GM21723 (cell line): ENCODE measurements around the gene RALGPS1.
A peak's percentile ranks its signal among the peaks of the same experiment; 100 is the strongest.

Experiments
- ATAC-seq: cut with Tn5 transposase; IDR thresholded peaks from one replicate; pipeline ENCODE4 v1.9.1; 2021; ENCODE audit warnings: mild to moderate bottlenecking, moderate library complexity; ENCODE audit not compliant: unreplicated experiment

Gene RALGPS1

DNA sequence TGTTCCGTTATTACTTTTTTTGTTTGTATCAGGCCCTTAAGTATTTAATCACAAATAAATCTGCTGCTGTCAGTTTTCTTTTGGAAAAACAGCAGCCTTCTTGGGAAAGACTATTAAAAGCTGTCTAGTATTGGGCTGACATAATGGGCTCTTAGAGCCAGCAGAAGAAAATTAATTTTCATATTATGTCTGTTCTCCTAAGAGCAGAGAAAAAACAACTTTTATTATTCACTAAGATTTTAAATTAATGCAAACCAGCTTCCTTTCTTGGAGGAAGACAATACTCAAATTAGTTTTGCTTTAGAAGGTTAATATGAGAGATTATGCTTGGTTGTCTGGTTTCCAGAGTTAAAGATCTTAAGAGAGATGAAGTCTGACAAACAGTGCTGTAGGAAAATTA lies 319.4 kb downstream of the RALGPS1 start:
- ATAC-seq = no peak

DNA sequence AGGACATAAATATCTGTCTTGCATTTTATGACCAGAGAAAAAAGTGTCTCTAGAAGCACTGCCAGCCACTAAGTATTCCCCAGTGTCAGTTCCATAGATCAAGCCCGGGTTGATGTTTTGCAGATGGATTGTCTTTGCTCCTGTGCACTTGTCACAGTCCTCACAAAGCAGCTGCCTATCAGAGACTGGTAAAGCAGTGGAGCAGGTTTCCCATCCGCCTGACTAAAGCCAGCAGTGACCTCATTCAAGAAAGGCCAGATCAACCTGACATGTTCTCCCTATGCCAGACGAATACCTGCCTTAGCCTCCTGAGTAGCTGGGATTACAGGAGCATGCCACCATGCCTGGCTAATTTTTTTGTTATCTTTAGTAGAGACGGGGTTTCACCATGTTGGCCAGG lies 323.2 kb downstream of the RALGPS1 start:
- no peak for ATAC-seq

DNA sequence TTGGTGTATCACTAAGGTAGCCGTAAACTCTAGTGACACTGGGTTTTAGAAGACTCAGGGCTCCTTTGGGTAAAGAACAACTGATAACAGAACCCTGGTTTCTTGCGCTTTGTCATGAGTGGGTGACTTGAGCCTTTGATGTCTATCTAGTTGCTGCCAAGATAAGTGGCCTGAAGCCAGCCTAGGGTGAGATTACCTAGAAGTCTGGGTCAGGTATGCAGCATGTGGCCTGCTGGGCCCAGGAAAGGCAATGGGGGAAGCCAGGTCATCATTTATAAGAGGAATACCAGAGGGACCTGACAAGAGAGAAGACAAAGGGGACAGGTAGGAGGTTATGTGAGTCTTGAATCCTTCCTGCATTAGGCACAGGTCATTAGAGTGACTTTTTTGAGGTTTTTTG lies 326.8 kb downstream of the RALGPS1 start:
- no peak for ATAC-seq

DNA sequence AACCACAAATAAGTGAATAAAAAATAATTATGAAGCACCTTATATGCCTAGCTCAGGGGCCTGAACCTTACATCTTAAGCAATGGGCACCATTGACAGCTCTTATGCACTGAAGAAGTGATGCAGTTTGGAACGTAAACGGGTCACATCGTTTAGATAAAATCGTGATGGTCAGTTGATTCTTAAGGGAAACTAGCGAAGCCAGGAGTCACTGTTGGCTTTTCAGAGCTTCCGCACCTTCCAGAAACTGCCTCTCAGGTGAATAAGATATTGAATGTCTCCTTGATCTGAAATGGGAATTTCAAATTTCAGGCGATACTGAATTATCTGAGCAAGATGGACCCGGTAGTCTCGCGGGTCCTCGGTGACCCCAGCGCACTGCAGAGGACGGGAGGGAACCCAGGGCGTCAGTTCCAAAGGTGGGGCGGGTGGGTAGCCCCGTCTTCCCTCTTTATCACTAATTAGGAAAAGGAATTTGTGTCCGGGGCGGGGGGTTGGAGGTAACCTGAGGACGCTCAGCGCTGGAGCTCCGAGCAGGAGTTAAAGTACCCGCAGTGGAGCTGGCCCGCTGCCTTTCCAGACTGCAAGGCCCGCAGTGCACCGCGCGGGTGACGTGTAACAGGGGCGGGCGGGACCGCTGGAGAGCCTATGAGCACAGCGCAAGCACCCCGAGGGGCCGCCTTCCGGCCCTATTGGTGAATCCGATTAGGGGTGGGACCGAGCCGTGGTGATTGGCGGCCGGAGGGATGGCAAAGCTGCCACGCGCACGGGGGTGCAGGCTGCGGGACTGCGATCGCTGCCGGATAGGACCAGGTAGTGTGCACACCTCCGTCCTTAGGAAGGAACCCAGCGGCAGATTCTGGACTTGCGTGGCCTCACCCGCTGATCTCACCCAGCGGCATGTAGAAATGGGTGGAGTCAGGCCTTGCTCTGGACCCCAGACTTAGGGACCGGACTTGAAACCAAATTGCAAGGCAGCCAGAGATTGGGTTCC lies 330.3 kb downstream of the RALGPS1 start:
- peak; percentile 99 for ATAC-seq

DNA sequence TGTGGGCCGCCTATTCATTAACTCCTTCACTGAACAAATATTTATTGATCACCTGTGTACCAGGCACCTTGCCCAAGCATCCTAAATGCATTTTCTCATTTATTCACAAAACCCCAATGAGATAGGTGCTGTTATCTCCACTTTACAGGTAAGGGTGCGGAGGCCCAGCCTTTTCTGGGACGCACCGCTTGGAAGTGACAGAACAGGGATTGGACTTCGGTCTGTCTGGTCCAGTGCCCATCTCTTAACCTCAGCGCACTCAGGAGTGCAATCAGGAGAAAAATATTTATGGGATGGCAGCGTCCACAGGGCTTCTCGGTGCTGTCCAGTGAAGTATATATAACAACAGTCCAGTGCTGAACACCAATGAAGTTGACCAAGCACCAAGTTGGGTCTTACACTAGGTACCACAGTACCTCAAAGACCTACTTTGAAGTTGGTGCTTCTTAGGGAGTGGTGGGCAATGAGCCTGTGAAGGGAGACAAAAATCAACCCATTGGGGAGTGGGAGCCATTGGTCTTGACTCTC lies 331.1 kb downstream of the RALGPS1 start:
- ATAC-seq = no peak

DNA sequence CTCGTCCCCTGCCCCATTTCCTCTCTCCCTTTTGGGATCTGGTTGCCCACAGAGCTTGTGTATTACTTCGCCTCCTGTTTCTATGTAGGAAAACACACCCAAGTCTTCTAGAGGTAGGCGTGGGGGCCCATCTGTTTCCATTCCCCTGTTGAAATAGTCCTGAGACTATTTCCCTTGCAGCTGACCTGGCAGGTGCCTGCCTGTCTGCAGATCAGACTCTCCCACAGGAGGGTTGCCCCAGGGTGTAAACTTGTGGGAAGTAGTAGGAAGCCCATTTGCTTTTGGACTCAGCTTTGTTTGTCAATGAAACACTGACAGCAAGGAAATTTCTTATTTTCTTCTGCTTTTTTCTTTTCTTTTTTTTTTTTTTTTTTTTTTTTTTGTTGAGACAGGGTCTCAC lies 333.7 kb downstream of the RALGPS1 start:
- ATAC-seq = no peak

DNA sequence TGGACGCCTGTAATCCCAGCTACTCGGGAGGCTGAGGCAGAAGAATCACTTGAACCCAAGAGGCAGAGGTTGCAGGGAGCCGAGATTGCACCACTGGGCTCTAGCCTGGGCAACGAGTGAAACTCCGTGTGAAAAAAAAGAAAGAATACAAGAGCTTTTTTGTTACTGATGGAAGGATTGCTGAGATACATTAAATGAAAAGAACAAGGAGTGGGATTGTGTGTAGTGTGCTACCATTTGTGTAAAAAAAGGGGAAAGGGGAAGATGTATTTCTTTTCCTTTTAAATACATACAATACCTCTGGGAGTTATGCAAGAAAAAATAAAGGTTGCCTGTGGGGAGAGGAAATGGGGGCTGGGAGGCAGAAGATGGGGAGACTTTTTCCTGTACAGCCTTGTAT lies 335.3 kb downstream of the RALGPS1 start:
- no peak for ATAC-seq

DNA sequence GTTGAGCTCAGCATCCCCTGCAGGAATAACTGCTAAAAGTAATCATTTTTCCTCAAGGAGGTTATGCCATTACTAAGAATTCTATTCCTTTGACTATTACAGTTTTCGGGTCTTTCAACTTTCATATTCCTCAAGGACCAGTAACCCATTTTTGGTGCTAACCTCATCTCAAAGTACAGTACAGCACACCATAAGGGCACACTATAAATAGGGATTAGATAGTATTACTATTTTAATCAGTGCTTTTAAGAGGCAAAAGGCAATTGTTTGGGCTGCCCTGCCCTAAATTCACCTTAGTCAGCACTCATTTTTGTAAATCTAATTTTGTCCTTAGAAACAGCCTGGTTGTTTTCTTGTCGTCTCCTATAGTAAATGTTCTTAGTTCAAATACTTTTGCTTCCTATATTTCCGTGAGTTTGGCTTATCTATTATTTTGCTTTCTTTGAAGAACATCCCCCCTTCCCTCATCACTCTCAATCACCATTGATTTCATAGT lies 336.4 kb downstream of the RALGPS1 start:
- no peak for ATAC-seq

DNA sequence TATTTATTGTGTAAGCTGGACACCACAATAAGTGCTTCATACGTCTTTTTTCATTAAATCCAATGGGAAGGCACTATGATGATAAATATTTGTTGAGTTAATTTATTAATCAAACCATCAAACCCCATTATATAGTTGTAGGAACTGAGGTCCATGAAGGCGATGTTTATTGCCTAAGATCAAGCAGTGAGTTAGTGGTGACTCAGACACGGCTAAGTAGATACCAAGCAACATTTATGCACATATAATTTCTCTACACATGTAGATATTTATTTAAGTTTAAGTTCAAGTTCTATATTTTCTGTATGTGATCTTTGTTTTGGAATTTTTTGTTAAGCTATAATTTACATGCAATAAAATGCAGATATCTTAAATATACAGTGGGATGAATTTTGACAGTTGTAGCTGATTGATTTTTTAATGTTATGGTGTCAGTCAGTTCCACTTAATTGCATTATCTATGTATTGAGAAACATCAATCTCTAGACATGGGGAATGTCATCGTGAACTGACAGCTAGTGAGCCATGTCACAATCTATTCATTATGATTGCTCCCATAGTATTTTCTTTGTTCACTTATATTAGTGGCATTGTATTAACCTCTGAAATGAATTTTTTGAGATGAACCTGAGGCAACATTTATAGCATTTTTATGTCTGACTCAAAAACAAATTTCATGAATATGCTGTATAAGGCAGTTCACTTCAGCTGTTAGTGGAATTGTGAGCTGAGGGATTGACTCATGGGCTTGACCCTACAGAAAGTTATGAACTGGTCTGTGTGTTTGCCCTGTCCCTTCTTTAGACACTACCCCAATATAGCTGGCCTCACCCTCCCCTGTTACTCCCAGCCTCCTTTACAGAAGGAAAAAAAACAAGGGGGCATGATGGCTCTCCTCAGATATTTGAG lies 338.1 kb downstream of the RALGPS1 start:
- no peak for ATAC-seq

DNA sequence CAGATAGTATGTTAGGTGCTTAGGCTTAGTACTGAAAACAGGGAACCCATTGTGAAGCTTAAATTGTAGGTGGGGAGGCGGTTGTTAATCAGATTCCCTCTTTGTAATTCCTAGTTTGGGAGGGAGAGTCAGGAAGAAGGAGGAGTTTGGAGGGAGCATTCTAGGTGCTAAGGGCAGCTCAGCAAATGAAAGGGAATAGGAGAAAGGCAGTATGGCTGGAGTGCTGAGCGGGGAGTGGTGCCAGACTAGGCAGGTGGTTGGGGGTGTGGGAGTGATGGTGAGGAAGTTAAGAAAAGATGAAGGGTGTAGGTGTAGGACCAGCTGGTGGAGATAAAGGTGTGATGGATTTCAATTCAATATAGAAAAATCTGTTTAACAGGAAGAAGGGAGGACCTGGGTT lies 338.9 kb downstream of the RALGPS1 start:
- no peak for ATAC-seq

DNA sequence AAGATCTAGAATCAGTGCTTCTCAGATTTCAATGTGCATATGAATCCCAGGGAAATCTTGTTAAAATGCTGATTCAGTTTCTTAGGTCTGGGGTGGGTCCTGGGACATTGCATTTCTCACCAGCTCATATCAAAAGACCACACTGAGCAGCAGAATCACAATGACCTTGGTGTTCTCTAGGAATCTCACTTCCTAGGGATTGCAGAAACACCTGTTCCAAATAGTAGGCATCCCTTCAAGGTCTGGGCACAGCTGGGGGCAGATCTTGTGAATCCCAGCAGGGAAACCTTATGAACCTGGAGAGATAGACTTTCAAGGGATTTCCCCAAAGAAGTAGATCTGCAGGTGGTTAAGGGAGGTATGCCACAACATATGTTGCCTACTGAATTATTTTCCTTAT lies 341.1 kb downstream of the RALGPS1 start:
- ATAC-seq = no peak

DNA sequence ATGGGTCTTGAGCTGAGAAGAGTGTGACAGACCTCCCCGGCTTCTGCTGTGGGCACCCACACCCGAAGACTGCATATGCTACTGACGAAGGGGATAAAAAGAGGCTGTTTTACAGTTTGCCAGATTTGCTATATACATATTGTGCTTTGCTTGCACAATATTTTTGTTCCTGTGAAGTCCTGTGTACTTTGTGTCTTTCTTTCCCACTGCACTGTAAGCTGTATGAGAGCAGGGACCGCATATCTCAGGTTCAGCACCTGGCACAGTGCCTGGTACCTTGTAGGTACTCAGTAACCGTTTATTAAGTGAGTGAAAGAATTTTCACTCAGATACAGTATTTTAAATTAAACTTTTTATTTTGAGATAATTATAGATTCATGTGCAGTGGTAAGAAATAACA lies 341.7 kb downstream of the RALGPS1 start:
- no peak for ATAC-seq

DNA sequence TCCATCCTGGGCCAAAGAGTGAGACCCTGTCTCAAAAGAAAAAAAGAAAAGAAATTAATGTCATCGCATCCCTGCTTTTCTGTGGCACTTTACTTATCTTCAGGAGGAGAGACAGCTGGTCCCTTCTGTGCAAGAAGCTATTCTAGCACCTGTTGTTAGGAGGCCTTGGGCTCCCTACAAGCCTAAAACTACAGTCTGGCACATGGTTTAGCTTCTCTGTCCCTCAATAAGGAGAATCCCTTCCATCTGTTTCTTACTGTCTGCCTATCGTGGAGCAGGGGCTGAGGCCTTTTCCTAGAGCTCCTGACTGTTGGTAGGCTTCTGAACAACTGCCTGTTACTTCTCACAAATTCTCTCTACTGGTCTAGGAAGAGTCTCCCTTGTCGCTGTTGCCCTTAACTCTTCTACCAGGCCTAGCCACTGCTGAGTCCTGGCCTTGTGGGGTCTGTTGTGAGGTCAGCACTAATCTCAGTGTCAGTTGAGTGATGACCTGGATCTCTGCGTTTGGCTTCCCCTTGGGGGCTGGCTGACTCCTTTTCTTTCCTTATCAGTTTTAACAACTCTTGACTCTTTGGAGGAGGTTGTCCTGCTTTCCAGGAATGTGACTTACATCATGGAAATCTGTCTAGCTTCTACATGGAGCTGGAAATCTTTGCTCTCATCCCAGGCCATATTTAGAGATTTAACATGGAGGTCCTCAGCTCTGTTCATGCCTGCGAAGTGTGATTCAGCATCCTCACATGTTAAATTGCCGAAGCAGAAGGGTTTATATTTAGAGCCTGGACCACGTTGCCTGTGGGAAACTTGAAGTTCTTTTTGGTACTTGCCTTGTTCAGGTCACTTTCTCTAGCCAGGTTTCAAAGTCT lies 344.3 kb downstream of the RALGPS1 start:
- no peak for ATAC-seq

DNA sequence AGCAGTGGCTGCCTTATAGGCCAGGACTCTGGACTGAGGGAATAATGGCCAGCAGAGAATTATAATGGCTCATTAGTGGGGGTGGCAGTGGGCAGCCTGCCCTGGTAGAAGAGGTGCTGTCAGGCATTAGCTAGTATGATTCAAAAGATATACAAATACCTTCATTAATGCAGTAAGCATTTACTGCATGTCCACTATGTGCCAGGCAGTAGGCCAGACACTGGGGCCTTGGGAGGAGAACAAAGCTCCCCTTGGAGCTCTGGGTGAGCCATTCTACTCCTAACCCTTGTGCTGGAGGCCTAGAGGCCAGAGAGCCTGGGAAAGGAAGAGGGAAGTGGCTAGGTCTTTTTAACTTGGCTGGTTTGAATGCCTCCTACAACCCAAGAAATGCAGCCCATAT lies 348.0 kb downstream of the RALGPS1 start:
- ATAC-seq = no peak

DNA sequence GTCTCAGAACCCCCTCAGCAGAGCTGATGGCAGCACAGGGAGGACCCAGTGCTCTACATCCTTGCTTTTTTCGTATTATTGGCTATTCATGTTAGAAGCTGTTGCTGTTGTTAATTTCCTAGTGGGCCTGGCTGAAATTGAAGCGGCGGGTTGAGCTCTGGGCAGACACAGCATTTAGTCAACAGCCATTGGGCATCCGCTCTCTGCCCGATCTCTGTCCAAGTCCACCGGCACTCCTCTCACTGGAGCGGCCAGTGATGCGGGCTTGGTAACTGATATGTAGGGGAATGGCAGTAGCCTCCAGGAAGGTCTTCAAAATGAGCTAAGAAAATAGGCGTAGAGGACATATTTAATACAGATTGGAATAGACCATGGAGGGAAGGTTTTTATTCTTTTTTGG lies 348.7 kb downstream of the RALGPS1 start:
- no peak for ATAC-seq

DNA sequence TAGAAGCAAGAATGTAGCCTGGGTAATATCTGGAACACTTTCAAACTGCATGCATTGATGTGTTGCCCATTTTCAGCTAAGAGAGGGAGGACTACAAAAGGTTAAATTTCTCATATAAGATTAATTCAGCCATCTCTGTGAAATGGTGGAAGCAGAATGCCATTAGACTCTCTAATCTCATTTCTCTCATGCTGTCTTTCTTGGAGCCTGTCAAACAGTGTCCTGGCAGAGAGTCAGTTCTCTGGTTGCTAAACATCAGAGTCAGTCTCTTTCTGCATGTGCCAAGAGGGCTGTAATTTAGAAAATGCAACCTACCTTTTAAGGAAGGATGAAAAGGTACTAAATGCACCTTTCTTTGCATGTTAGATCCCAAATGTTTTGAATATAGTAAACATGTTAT lies 349.1 kb downstream of the RALGPS1 start:
- no peak for ATAC-seq

DNA sequence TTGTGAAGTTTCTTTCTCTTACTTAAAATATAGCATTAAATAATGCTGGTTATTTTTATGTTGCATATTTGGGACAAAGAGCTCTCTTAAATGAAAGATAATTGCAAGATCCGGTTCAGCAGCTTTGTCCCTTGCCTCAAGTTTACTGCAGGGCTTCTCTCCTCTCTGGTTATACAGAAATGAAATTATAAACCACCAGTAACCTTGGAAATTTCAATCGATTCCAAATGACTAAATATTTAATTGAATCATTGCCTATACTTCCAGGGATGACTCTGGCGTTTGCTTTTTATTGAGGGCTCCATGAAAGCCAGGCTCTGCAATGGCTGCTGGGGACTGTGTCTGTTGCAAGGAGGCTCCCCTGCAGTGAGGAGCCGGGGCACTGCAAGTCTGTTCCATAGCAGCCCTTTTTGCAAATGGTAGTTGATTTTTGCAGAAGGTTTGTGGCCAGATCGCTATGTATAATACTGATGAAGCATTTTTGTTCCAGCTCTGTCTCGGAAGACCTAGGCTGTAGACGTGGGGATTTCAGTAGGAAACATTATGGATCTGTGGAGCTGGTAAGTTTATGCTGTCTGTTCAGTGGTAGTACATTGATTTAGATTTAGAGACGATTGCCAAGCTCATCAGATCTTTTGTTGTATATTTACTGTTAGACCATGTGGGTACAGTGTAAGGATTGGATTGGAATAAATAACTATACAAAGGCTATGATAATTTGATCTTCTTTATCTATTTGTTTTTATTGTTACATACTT lies 350.1 kb downstream of the RALGPS1 start, which contains the start of gene GARNL3:
TSS of gene GARNL3 (plus strand) at position 313 of the 758 bp plus-strand sequence. CDS start at position 417, 104 bp downstream.
- ATAC-seq = no peak

DNA sequence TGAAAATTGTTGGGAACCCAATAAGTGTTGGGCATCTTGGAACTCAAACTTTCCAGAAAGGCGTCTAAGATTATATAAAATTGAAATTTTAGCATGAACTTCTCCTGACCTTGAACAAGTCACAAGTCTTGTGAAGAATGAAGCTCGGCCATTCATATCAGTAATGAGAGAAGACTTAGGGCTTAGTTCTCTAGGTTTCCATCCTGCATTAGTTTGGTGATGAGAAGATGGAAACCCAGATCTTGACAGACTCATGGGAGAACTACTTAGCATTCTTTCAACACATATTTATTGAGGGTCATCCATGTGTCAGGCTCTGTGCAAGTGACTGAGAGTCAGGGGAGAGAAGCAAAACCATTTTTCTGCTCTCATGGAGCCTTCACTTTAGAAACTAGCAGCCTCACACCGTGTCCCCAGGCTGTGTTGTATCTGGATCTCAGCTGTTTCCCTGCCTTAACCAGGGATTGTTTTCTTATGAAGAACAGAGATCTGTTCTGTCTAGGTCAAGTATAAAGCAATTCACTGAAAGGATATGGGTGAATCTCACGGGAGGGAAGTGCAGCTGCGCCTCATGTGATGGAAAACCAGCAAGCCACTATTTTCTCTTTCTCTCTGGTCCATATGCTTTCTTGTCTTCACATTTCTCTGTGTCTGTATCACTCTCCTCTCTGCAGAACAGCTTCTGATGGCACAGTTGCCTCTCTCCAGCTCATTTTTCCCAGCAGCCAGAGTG lies 353.4 kb downstream of the RALGPS1 start:
- peak; percentile 55 for ATAC-seq

DNA sequence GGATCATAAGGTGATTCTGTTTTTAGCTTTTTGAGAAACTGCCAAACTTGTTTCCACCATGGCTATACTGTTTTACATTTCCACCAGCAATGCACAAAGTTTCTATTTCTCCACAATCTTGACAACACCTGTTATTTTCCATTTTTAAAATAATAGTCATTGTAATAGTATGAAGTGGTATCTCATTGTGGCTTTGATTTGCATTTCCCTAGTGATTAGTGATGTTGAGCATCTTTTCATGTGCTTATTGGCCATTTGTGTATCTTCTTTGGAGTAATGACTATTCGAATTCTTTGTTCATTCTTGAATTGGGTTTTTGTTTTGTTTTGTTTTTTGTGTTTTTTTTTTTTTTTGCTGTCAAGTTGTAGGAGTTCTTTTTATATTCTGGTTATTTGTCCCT lies 354.9 kb downstream of the RALGPS1 start:
- ATAC-seq = no peak
